Fibroblast of mammary gland (primary cell): Measurements from ENCODE around the gene PTGFRN.

Experiments
- DNase-seq: peaks from one replicate; pipeline ENCODE4 v3.0.0-alpha.2; 2010; ENCODE audit warnings: low read depth
- H3K4me3 ChIP-seq: 2 replicates; pipeline ENCODE4 v1.5.1; 2011; ENCODE audit warnings: low read depth, mild to moderate bottlenecking, low read length, moderate library complexity; ENCODE audit not compliant: control insufficient read depth
- CTCF ChIP-seq: conservative IDR thresholded peaks from 2 replicates; pipeline ENCODE4 v1.5.1; 2011; ENCODE audit warnings: low read depth, low read length, inconsistent platforms; ENCODE audit not compliant: control insufficient read depth, insufficient read depth

PTGFRN gene

GRCh38 chr1:116902723-116903383 lies 6.9 kb upstream of the PTGFRN start:
- TF ChIP-seq CTCF: no peak
- H3K4me3 ChIP-seq: no peak overlapping the region
- DNase-seq: no peak

- no peak for DNase-seq
- TF ChIP-seq CTCF: no peak
- no peak overlapping the region for H3K4me3 ChIP-seq
These were observed 4.9 kb upstream of the PTGFRN start for GRCh38 chr1:116904791-116905320.

GRCh38 chr1:116906812-116907211 lies 2.9 kb upstream of the PTGFRN start:
- H3K4me3 ChIP-seq: no peak overlapping the region
- no peak for TF ChIP-seq CTCF
- DNase-seq: no peak

- no peak for DNase-seq
- no peak overlapping the region for H3K4me3 ChIP-seq
- no peak for TF ChIP-seq CTCF
These were observed 2.4 kb upstream of the PTGFRN start for GRCh38 chr1:116907351-116907750.

- no peak overlapping the region for H3K4me3 ChIP-seq
- TF ChIP-seq CTCF: no peak
- no peak for DNase-seq
These were observed 1.4 kb upstream of the PTGFRN start for GRCh38 chr1:116908266-116908665.

DNA sequence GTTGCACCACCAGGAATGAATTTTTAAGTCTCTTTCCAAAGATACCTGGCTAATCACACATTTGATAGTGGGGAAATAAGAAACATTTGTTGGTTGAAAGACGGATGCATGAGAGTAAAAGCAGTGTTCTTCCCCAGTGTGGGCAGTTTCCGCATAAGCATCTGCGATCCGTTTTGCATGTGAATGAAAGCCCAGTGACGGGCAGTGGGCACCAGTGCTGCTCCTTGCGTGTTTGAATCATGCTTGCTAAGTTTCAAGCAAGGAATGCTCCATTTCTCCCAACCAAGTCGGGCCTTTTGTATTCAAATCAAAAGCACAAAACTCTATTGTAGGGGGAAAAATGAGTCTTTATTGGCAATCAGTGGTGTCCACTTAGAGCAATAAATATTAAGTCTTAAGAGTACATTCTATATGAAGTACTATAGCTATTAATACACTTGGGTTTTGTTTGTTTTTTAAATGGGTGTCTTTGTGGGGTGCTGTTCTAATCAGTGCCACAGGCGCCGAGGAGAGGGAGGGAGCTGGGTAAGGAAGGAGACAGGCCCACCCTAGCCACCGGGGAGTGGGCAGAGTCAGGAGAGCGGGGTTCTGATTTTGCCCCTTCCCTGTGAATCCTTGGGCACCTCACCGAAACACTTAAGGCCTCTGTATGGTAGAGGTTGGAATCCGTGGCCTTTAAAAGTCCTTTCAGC lies 750 bp upstream of the PTGFRN start:
- peak overlapping the region; percentile 47 for H3K4me3 ChIP-seq
- no peak for TF ChIP-seq CTCF

More for the DNA sequence above, 750 bp upstream of the PTGFRN start:
- DNase-seq: no peak
